ENCODE results near the gene ZNHIT3. TPM values are rescaled to one million over a fixed set of nuclear protein-coding genes. Genes with fewer than 3 reads are reported as not detected.
"Not testable (repeated sequence)": the region's sequence is repeated elsewhere in the genome, so short reads cannot be mapped to it uniquely, and the experiment has no call there.

The ZNHIT3 gene
- total RNA-seq, 6 experiments from 2014 or later = 11.2 to 16.6 (median 12.5) TPM

- H3K36me3 ChIP-seq = no peaks in the 10 kb centered on the region
- H3K9me3 ChIP-seq = no peaks in the 10 kb centered on the region
- TF ChIP-seq CTCF (IDR thresholded peaks at IDR 0.05) (peak; percentile 91 to 99 (median 96)), POLR2A (IDR thresholded peaks at IDR 0.05) (no peak)
- ATAC-seq (peak; percentile 87 to 92 (median 90)), DNase-seq (peak; percentile 84 to 86 (median 86))
- 0% methylated on average over 2 of the region's 79 CpGs for WGBS (ENCODE audit: insufficient coverage, low coverage, low lambda C conversion rate, missing lambda C conversion rate)
- intact Hi-C loops (cut with DNase I) = no loop called here
- H3K4me1 ChIP-seq = peaks cover 0 to 27% (median 3%) of the 10 kb centered on the region in 4 donors
- H3K27ac ChIP-seq = no peak overlapping the region
- H3K27me3 ChIP-seq = no peaks in the 10 kb centered on the region
- H3K4me3 ChIP-seq = peak overlapping the region; percentile 47 to 53 (median 49)
These were observed 3.6 kb upstream of the ZNHIT3 start for GRCh38 chr17:36482611-36483504.

DNA sequence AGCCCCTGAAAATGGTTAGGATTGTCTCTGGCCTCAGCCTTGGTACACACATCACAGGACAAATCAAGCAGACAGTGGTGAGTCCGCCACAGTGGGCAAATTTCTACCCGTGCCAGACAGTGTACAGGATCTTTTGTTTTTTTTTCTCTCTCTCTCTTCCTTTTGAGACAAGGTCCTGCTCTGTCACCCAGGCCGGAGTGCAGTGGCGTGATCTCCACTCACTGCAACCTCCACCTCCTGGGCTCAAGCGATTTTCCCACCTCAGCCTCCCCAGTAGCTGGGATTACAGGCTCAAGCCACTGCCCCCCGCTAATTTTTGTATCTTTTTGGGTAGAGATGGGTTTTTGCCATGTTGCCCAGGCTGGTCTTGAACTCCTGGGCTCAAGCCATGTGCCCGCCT is 2.5 kb upstream of the ZNHIT3 start:
- intact Hi-C loops (cut with DNase I) = not testable (repeated sequence)

DNA sequence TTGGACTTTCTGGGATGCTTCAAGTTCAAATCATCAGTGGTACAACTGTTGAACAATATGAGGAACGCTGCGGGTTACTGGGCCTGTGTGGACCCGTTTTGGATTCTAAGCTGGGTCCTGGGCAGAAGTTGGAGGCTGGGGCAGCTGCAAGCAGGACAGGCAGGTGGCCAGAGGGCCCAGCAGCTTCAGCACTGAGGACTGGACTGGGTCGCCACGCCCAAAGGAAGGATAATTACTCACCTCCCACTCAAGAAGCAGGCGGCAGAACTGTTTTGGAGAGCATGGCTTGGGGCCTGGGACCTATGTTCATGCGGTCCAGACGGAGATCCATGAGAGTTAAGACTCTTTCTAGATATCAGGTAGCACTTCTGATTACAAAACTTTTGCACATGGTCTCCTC is 1.5 kb upstream of the ZNHIT3 start:
- TF ChIP-seq CTCF (IDR thresholded peaks at IDR 0.05) (no peak), POLR2A (IDR thresholded peaks at IDR 0.05) (no peak)
- Histone ChIP-seq H3K9me3 (no peaks in the 10 kb centered on the region), H3K36me3 (no peaks in the 10 kb centered on the region), H3K27me3 (no peaks in the 10 kb centered on the region), H3K4me1 (peaks cover 0 to 31% (median 4%) of the 10 kb centered on the region in 4 donors), H3K27ac (no peak overlapping the region), H3K4me3 (no peak overlapping the region)
- DNase-seq (peak in 1 of 3 donors; percentile 40), ATAC-seq (no peak)
- intact Hi-C loops (cut with DNase I) = no loop called here
- no CpG with 5 or more reads among the region's 8 CpGs for WGBS (ENCODE audit: insufficient coverage, low coverage, low lambda C conversion rate, missing lambda C conversion rate)

More for the DNA sequence above, 2.5 kb upstream of the ZNHIT3 start:
- H3K4me3 ChIP-seq, H3K27me3 ChIP-seq, H3K9me3 ChIP-seq, ATAC-seq, H3K27ac ChIP-seq, H3K36me3 ChIP-seq: not testable (repeated sequence)
- DNase-seq = peak in 1 of 3 donors; percentile 25
- WGBS (ENCODE audit: insufficient coverage, low coverage, low lambda C conversion rate, missing lambda C conversion rate) = 89% methylated on average over 6 of the region's 7 CpGs
- peaks cover 0 to 31% (median 4%) of the 10 kb centered on the region in 4 donors for H3K4me1 ChIP-seq

GRCh38 chr17:36485805-36486203 is 677 bp upstream of the ZNHIT3 start:
- TF ChIP-seq POLR2A (IDR thresholded peaks at IDR 0.05) (no peak), CTCF (IDR thresholded peaks at IDR 0.05) (no peak)
- H3K9me3 ChIP-seq = no peaks in the 10 kb centered on the region
- H3K36me3 ChIP-seq = no peaks in the 10 kb centered on the region
- no peak for ATAC-seq
- no peak for DNase-seq
- H3K27me3 ChIP-seq = no peaks in the 10 kb centered on the region
- H3K27ac ChIP-seq = no peak overlapping the region
- H3K4me3 ChIP-seq = peak overlapping the region; percentile 89 to 98 (median 94)
- intact Hi-C loops (cut with DNase I) = no loop called here
- 63% methylated on average over 2 of the region's 10 CpGs for WGBS (ENCODE audit: insufficient coverage, low coverage, low lambda C conversion rate, missing lambda C conversion rate)
- H3K4me1 ChIP-seq = peaks cover 0 to 31% (median 4%) of the 10 kb centered on the region in 4 donors

- H3K27ac ChIP-seq = no peak overlapping the region
- H3K4me3 ChIP-seq = no peak overlapping the region
- intact Hi-C loops (cut with DNase I) = no loop called here
- no peak for TF ChIP-seq CTCF (IDR thresholded peaks at IDR 0.05)
- no peak for TF ChIP-seq POLR2A (IDR thresholded peaks at IDR 0.05)
- WGBS (ENCODE audit: insufficient coverage, low coverage, low lambda C conversion rate, missing lambda C conversion rate) = 100% methylated on average over 1 of the region's 1 CpG
- no peaks in the 10 kb centered on the region for H3K9me3 ChIP-seq
- no peaks in the 10 kb centered on the region for H3K27me3 ChIP-seq
- DNase-seq = peak in 1 of 3 donors; percentile 15
- no peak for ATAC-seq
- peaks cover 0 to 55% (median 21%) of the 10 kb centered on the region in 4 donors for H3K36me3 ChIP-seq
- peaks cover 0 to 23% (median 0%) of the 10 kb centered on the region in 4 donors for H3K4me1 ChIP-seq
These were observed 7.5 kb downstream of the ZNHIT3 start for GRCh38 chr17:36493956-36494355.

All from right lobe of liver (tissue), 6 donors.